ENCODE results near the gene SETBP1. TPM values are rescaled to one million over a fixed set of nuclear protein-coding genes. Genes with fewer than 3 reads are reported as not detected.

SETBP1 gene
- total and polyA plus RNA-seq, 2 of the 8 experiments (the other 6 are each of a cell fraction or from before 2014, with no cell fraction given): 2.0 to 6.5 TPM

- TF ChIP-seq CHD7 (IDR thresholded peaks at IDR 0.05; ENCODE audit: insufficient replicate concordance, low read length): no peak
- TF ChIP-seq POLR2AphosphoS5 (IDR thresholded peaks at IDR 0.05; ENCODE audit: low read depth, low read length): no peak
- no peak for TF ChIP-seq SP4 (IDR thresholded peaks at IDR 0.05; ENCODE audit: low read length)
- no peak for TF ChIP-seq USF2 (IDR thresholded peaks at IDR 0.05; ENCODE audit: low read length)
- no peak for TF ChIP-seq CBX5 (IDR thresholded peaks at IDR 0.05; ENCODE audit: low read depth, low read length)
- TF ChIP-seq SP1 (IDR thresholded peaks at IDR 0.05; ENCODE audit: low read depth, low read length): no peak
- TF ChIP-seq CHD2 (IDR thresholded peaks at IDR 0.05; ENCODE audit: low read length): no peak
Observed at GRCh38 chr18:45060102-45060501, 379.4 kb downstream of the SETBP1 start (continued).

Data from H1 (cell line).